Renal cortex interstitium (tissue), 11 donors: ENCODE data around the gene RYR3. TPM values are rescaled to one million over a fixed set of nuclear protein-coding genes. Genes with fewer than 3 reads are reported as not detected.
A peak's percentile ranks its signal among the peaks of the same experiment; 100 is the strongest.
"Not testable (repeated sequence)": the region's sequence is repeated elsewhere in the genome, so short reads cannot be mapped to it uniquely, and the experiment has no call there.

ENCODE experiments used
- DNase-seq, 11 donors: peaks; one replicate each; pipeline ENCODE4 v3.0.0-alpha.2; 2013; ENCODE audit warnings: low read depth in 9 of 11, low spot score in 4 of 11; ENCODE audit errors: extremely low read depth in 1 of 11
- polyA plus RNA-seq, 3 donors: library from polyadenylated mRNA; unstranded; fragments of 120-200 nt; gene quantifications; one replicate each; pipeline ENCODE4 v1.2.1, GENCODE V29; 2013; ENCODE audit not compliant: insufficient read length in 3 of 3

RYR3 gene
- polyA plus RNA-seq, 3 donors, result 6.8 to 13.6 (median 12.5) TPM

DNA sequence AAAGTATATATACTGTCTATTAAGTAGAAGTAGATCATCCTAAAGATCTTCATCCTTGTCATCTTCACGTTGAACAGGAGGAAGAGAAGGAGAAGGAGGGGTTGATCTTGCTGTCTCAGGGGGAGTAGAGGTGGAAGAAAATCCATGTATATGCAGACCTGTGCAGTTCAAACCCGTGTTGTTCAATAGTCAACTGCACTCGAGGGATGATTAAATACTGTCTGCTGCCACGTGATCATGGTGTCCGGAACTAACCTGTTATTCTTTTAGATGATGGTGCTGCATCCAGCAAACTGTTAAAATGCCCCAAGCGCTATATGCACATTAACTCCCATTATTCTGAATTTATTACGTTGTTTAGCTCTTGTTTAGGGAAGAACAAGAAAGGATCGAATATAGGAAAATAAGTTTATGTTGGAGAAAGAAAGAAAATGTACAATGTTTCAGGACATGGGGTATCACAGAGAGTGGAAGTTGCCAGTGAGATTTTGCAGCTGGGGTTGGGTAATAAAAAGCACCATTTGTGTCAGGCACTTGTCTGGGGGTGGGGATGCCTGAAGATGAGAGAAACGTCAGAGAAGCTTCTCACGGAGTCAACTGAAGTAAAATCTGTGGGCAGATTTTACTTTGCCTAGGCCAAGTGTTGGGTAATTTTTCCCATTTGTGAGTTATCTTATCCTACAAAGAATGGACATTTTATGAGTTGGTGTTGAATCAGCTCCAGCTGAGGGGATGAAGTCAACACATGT is 229.2 kb downstream of the RYR3 start:
- no peak for DNase-seq

- no peak for DNase-seq
Observed at GRCh38 chr15:33543957-33544356, 233.2 kb downstream of the RYR3 start.

GRCh38 chr15:33545866-33546265 is 235.1 kb downstream of the RYR3 start:
- no peak for DNase-seq

DNA sequence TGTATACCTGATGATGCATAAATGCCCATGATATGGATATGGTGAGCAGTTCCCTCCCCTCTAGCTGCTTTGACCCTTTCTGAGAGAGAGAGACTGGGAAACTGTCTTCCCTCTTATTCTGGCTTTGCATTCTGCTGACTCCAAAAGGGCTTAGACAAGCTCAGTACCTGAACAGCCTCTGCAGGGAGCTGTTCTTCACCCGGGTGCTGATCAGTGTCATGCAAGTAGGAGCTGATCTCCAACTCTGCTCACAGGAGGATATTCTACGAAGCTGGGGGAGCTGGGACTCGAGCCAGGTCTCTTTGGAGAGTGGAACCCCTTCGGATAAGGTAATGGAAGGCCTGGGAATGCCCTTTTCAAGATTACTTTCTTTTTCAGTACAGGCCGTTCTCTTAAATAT is 237.1 kb downstream of the RYR3 start:
- DNase-seq, result peak; percentile 28 to 73 (median 60)

GRCh38 chr15:33551860-33552259 is 241.1 kb downstream of the RYR3 start:
- DNase-seq, result no peak

DNA sequence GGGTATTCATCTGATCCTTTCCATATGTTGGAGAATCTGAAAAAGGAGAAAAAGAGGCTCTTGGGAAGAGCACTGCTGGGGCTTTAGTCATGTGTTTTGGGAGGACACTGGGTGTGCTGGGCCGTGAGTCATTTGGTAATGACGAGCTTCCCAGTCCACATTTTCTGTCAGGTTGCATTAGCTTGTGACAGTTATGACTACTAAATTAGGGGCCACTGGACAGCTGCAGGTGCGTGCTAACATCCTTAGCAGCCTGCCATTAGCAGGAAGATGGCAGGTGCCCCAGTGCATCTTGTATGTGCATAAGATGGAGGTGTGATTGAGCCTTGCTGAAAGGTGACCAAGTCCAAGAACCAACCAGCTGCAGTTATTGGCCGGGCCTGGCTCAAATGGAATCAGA is 242.4 kb downstream of the RYR3 start:
- no peak for DNase-seq

GRCh38 chr15:33559207-33559890 is 248.6 kb downstream of the RYR3 start:
- DNase-seq, result peak in 2 of 11 donors; percentile 7 to 9

- no peak for DNase-seq
Observed at GRCh38 chr15:33561407-33561806, 250.6 kb downstream of the RYR3 start.

DNA sequence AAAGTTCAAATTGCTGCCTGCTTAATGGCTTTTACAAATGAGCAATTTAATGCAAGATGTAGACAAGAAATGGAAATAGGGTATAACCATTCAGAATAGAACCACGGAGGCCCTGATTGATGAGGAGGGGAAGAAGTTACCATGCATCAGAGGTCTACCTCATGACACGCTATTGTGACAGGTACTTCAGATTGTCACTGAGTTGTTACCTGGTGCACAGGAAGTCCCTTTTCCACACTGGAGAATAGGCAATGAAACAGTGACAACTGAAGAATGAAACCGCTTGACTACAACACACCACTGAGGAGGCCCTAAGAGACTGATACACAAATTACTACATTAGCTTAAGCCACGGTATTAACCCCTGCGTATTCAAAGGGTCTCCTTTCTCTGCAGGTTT is 251.2 kb downstream of the RYR3 start:
- DNase-seq, result no peak

DNA sequence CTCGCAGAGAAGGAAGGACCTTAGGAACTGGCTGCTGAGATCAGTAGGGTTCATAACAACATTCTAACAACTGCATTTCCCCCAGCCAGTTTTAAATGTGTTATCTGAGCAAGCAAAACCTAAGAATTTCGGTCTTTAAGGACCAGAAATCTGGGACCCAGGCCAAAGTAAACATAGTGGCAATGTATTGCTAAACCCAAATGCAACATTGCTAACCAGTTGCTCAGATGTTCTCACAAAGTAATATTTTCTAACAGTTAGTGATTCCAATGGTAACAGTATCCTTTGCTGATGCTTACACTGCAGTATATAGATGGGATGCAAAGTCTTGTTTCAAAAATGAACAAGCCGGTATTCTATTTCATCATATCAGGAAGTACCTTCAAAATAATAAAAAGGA is 254.3 kb downstream of the RYR3 start:
- DNase-seq, result no peak

DNA sequence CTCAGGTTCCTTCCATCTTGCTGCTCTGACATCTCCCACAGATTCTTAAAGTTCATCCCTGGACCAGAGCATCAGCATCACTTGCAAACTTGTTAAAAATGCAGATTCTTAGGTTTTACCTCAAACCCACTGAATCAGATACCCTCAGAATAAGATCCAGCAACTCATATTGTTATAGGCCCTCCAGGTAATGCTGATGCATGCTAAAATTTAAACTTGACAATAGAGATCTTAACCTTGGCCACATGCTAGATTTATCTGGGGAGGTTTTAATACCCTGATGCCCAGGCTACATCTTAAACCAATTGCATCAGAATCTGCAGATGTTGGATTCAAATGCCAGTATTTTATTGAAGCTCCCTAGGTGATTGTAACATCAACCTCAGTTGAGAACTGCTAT is 256.9 kb downstream of the RYR3 start:
- no peak for DNase-seq

DNA sequence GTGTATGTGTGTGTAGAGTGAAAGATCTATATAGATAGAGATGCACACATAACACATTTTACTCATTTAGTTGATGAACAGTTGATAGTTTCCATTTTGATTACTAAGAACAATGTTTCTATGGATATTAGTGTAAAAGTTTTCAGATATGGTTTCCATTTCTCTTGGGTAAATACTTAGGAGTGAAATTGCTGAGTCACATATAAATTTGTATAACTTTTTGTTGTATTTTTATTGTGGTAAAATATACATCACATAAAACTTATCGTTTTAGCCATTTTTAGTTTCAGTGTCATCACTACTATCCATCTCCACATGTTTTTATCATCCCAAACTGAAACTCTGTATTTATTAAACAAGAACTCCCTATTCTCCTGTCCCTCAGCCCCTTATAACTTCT is 258.3 kb downstream of the RYR3 start:
- DNase-seq, result no peak

GRCh38 chr15:33577911-33578310 is 267.1 kb downstream of the RYR3 start:
- not testable (repeated sequence) for DNase-seq

GRCh38 chr15:33580526-33580925 is 269.8 kb downstream of the RYR3 start:
- DNase-seq, result no peak

DNA sequence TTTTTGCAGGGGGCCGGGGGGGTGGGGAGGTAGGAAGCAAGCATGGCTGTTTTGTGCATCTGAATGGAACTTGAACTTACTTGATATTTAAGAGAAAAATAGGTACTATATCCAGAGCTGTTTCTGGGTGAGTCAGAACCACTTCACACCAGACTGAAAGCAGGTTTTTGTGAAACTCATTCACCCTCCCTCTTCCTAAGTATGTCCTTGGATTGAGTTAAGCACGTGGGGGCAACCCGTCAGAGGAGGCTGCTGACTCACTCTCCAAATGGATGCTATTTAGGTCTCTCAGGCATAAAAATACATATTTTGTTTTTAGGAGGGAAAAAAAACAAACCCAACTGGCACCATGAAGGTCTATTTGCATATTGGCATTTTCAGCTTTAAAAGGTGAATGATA is 270.3 kb downstream of the RYR3 start:
- DNase-seq, result no peak

GRCh38 chr15:33584797-33585196 is 274.0 kb downstream of the RYR3 start:
- no peak for DNase-seq

DNA sequence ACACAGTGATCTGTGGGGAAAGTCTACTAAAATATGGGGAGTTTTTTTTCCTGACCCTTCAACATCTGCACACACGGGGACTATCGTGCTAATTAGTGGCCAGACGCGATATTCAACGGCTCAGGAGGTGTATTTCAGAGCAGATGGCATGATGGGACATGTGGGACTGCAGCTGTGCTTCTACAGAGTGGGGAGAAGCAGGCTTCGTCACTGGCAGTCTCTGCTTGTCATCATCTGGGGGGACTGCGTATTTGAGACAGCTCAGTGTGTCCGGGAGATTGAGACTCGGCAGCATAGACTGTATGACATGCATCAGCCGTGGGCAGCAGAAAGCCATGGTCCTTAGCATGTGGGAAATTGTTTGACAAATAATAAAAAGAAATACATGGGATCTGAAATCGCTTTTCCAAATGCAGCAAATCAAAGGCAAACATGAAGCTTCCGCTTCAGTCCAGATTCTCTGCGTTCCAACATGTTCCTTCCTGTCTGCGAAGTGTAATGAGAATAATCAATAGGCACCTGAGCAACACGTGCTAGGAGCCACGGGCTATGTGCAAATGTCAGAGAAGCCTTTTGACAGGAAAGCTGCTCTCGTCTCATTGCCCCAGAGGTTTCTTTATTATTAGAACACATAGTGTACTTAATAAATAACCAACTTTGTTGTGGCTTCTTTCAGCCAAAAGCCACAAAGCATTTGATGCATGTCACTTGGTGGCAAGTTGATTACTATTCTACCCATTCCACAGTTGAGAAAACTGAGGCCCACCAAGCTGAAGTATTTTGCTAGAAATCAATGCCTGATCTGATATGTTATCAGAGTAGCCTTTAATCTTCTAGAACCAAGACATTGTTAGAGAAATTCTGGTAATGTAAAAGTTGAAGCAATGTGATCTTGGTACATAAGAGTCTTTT is 276.3 kb downstream of the RYR3 start:
- no peak for DNase-seq

DNA sequence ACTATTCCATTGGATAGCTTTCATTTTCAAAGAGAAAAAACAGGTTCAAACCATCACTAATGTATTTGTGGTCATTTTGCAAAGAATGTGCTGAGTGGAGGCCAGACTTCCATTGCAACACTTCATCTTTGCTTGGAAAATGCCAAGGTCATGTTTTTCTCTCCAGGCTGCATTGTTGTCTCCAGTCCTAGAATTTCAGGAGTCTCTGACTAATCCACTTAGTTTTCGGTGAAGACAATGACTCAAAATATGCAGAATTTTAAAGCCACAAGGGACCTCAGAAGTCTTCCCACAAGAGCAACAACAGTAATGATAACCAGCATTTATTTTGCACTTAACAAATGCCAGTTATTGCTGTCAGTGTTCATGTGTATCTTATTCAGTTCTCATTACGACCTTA is 277.0 kb downstream of the RYR3 start:
- no peak for DNase-seq

DNA sequence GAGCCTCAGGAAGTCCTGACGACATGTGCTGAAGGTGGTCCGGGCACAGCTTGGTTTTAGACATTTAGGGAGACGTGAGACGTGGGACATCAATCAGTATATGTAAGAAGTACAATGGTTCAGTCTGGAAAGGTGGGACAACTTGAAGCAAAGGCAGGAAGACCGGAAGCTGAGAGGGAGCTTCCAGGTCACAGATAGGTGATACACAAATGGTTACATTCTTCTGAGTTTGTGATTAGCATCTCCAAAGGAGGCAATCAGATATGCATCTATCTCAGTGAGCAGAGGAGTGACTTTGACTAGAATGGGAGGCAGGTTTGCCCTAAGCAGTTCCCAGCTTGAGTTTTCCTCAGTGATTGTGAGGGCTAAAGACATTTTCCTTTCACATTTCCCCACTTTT is 282.1 kb downstream of the RYR3 start:
- no peak for DNase-seq

DNA sequence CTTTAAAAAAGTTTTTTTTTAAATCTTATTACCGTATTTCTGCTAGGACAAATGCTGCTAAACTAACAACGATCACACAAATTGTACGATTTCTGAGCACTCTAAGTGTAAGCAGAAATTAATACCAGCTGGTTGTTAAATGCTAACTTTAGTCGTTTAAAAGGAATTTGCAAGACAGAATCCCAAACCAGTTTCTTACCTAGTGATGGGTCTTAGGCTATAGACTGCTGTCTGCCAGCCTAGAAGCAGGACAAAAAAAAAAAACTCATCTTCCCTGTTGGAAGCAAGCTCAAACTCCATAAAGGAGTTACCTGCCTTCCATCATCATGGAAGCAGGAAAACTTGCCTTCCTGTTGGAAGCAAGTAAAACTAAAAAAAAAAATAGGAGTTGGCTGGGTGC is 287.6 kb downstream of the RYR3 start:
- DNase-seq, result not testable (repeated sequence)
